Neural cell (in vitro differentiated cells): ENCODE results near the gene OPRM1. TPM values are rescaled to one million over a fixed set of nuclear protein-coding genes. Genes with fewer than 3 reads are reported as not detected.

ENCODE experiments used
- H2AFZ ChIP-seq: fragments of 200-600, 300-800 bp; sonication (generic), shearing (Covaris generic); 2 replicates; pipeline ENCODE4 v1.6.0; 2014; ENCODE audit warnings: low read depth, mild to moderate bottlenecking, antibody characterized with exemption, low read length, moderate library complexity
- H3F3A ChIP-seq: fragments of 200-600 bp; shearing (Covaris generic); 2 replicates; pipeline ENCODE4 v1.6.1; 2016; ENCODE audit warnings: mild to moderate bottlenecking, moderate library complexity, mixed read lengths, antibody characterized with exemption, low read length; ENCODE audit not compliant: insufficient read depth, poor library complexity, severe bottlenecking
- H3K27ac ChIP-seq: fragments of 200-600, 300-800 bp; sonication (generic), shearing (Covaris generic); 2 replicates; pipeline ENCODE4 v1.5.1; 2014; ENCODE audit warnings: mild to moderate bottlenecking, low read length, moderate library complexity
- H3K27me3 ChIP-seq: fragments of 300-800, 200-600 bp; sonication (generic), shearing (Covaris generic); 2 replicates; pipeline ENCODE4 v1.6.0; 2014; ENCODE audit warnings: mild to moderate bottlenecking, low read depth, low read length, moderate library complexity; ENCODE audit not compliant: insufficient read depth
- H3K36me3 ChIP-seq: fragments of 300-800, 200-600 bp; sonication (generic), shearing (Covaris generic); 2 replicates; pipeline ENCODE4 v1.5.1; 2014; ENCODE audit warnings: mild to moderate bottlenecking, antibody characterized with exemption, low read length, moderate library complexity; ENCODE audit not compliant: insufficient read depth
- H3K4me2 ChIP-seq: fragments of 300-800, 200-600 bp; sonication (generic), shearing (Covaris generic); 2 replicates; pipeline ENCODE4 v1.6.0; 2014; ENCODE audit warnings: mild to moderate bottlenecking, low read length
- H3K4me3 ChIP-seq: fragments of 300-800, 200-600 bp; sonication (generic), shearing (Covaris generic); 2 replicates; pipeline ENCODE4 v1.5.1; 2014; ENCODE audit warnings: mild to moderate bottlenecking, low read length, moderate library complexity
- H3K79me2 ChIP-seq: fragments of 200-600 bp; shearing (Covaris generic); replicated peaks from 2 replicates; pipeline ENCODE4 v1.6.0; 2014; ENCODE audit warnings: mild to moderate bottlenecking, low read length, moderate library complexity; ENCODE audit not compliant: insufficient read depth
- H3K9ac ChIP-seq: fragments of 300-800, 200-600 bp; sonication (generic), shearing (Covaris generic); 2 replicates; pipeline ENCODE4 v1.6.1; 2016; ENCODE audit warnings: mild to moderate bottlenecking, low read length, mixed read lengths
- H3K9me2 ChIP-seq: fragments of 200-600 bp; shearing (Covaris generic); 2 replicates; pipeline ENCODE4 v1.6.1; 2016; ENCODE audit warnings: mild to moderate bottlenecking, low read length, mixed read lengths; ENCODE audit not compliant: insufficient read depth
- H3K9me3 ChIP-seq: fragments of 200-600, 300-800 bp; sonication (generic), shearing (Covaris generic); 2 replicates; pipeline ENCODE4 v1.6.1; 2016; ENCODE audit warnings: mild to moderate bottlenecking, mixed run types, low read length, moderate library complexity, mixed read lengths
- H4K20me1 ChIP-seq: fragments of 200-600 bp; shearing (Covaris generic); 2 replicates; pipeline ENCODE4 v1.6.1; 2016; ENCODE audit warnings: mild to moderate bottlenecking, mixed run types; ENCODE audit not compliant: insufficient read depth
- EP300 ChIP-seq: fragments of 450-650 bp; conservative IDR thresholded peaks from 2 replicates; pipeline ENCODE4 v1.6.1; 2014; ENCODE audit warnings: antibody characterized with exemption, mild to moderate bottlenecking, moderate library complexity; ENCODE audit not compliant: poor library complexity, severe bottlenecking
- EZH2 ChIP-seq: fragments of 200-600, 300-800 bp; shearing (Covaris generic), sonication (generic); IDR thresholded peaks from 2 replicates; pipeline ENCODE4 v1.6.1; 2014; ENCODE audit warnings: antibody characterized with exemption, low read length, borderline replicate concordance, mild to moderate bottlenecking; ENCODE audit not compliant: insufficient read depth, poor library complexity, severe bottlenecking
- MXI1 ChIP-seq: fragments of 450-650 bp; conservative IDR thresholded peaks from 2 replicates; pipeline ENCODE4 v1.6.1; 2014; ENCODE audit warnings: antibody characterized with exemption, mild to moderate bottlenecking; ENCODE audit not compliant: poor library complexity, severe bottlenecking
- POLR2AphosphoS5 ChIP-seq: IDR thresholded peaks from 2 replicates; pipeline ENCODE4 v1.6.1; 2012
- RAD21 ChIP-seq: fragments of 450-650 bp; conservative IDR thresholded peaks from 2 replicates; pipeline ENCODE4 v1.6.1; 2014; ENCODE audit warnings: antibody characterized with exemption, mild to moderate bottlenecking, moderate library complexity
- SMC3 ChIP-seq: fragments of 450-650 bp; conservative IDR thresholded peaks from 2 replicates; pipeline ENCODE4 v1.6.1; 2014; ENCODE audit warnings: antibody characterized with exemption, mild to moderate bottlenecking, moderate library complexity; ENCODE audit not compliant: poor library complexity
- TAF1 ChIP-seq: IDR thresholded peaks from 2 replicates; pipeline ENCODE4 v1.6.1; 2012; ENCODE audit warnings: low read depth
- polyA plus RNA-seq: library from polyadenylated mRNA; depleted of rRNA; stranded (reverse); fragments of >200 nt; gene quantifications from 2 replicates; pipeline ENCODE4 v1.2.3, GENCODE V29; 2014
- TF ChIP-seq, protein P1 (sequence below): IDR thresholded peaks from 2 replicates; pipeline ENCODE4 v1.6.1; 2012; ENCODE audit warnings: borderline replicate concordance
- TF ChIP-seq, protein P2 (sequence below): fragments of 450-650 bp; IDR thresholded peaks from 2 replicates; pipeline ENCODE4 v1.5.1; 2014; ENCODE audit warnings: antibody characterized with exemption, mild to moderate bottlenecking, moderate library complexity; ENCODE audit not compliant: poor library complexity, severe bottlenecking

Gene OPRM1
- polyA plus RNA-seq, 1 donor from 2014 or later: 1.5 TPM

DNA sequence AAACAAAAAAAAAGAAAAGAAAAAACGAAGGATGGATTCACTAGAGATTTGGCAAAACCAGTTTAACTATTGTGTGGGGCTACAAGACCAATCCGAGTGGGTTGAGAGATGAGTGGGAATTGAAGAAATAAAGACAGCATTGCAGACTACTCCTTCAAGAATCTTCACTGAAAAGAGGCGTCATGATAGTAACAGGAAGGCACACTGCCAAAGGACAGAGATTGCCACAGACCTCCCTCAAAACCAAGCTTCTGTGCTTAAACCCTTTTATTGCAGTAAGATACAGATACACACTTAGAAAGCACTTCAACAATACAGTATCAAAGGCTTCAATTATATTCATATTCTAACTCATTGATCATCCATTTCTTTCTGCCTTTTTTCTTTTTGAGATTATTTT is 213.6 kb downstream of the OPRM1 start:
- Histone ChIP-seq H4K20me1 (no peaks in the 10 kb centered on the region), H3K4me3 (no peak overlapping the region), H3K4me2 (no peak overlapping the region), H3K9me2 (no peaks in the 10 kb centered on the region), H3K9ac (no peak overlapping the region), H3K36me3 (no peaks in the 10 kb centered on the region), H3K27me3 (no peaks in the 10 kb centered on the region), H3K9me3 (no peaks in the 10 kb centered on the region), H3K27ac (no peak overlapping the region), H3F3A (no peaks in the 10 kb centered on the region), H3K79me2 (no peaks in the 10 kb centered on the region), H2AFZ (no peak overlapping the region)
- TF ChIP-seq TAF1: no peak

DNA sequence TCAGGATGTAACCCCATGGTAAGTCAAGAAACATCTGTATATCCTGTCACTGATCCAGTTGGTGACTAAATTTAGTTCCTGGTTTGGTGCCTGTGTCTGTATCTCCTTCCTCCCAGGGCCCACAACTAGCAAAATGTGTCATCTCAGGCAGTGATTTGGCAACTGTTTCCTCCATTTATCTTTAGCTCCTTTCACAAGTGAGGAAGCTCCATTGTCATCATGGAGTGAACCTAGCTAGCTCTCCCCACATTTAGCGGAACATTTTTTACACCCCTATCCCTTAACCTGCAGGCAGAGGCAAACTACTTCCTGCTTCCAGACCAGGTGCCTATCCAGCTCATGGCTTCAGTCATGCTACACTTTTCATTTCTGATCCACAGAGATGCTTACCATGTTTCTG is 218.0 kb downstream of the OPRM1 start:
- H3K4me3 ChIP-seq: no peak overlapping the region
- H3F3A ChIP-seq: no peaks in the 10 kb centered on the region
- H3K4me2 ChIP-seq: no peak overlapping the region
- H4K20me1 ChIP-seq: no peaks in the 10 kb centered on the region
- H3K27me3 ChIP-seq: no peaks in the 10 kb centered on the region
- no peaks in the 10 kb centered on the region for H3K79me2 ChIP-seq
- H3K9me2 ChIP-seq: no peaks in the 10 kb centered on the region
- no peak overlapping the region for H3K27ac ChIP-seq
- H3K9me3 ChIP-seq: no peaks in the 10 kb centered on the region
- TF ChIP-seq TAF1 (no peak), POLR2AphosphoS5 (no peak), EP300 (no peak), MXI1 (no peak), RAD21 (no peak), SMC3 (no peak)
- TF ChIP-seq, protein P1, sequence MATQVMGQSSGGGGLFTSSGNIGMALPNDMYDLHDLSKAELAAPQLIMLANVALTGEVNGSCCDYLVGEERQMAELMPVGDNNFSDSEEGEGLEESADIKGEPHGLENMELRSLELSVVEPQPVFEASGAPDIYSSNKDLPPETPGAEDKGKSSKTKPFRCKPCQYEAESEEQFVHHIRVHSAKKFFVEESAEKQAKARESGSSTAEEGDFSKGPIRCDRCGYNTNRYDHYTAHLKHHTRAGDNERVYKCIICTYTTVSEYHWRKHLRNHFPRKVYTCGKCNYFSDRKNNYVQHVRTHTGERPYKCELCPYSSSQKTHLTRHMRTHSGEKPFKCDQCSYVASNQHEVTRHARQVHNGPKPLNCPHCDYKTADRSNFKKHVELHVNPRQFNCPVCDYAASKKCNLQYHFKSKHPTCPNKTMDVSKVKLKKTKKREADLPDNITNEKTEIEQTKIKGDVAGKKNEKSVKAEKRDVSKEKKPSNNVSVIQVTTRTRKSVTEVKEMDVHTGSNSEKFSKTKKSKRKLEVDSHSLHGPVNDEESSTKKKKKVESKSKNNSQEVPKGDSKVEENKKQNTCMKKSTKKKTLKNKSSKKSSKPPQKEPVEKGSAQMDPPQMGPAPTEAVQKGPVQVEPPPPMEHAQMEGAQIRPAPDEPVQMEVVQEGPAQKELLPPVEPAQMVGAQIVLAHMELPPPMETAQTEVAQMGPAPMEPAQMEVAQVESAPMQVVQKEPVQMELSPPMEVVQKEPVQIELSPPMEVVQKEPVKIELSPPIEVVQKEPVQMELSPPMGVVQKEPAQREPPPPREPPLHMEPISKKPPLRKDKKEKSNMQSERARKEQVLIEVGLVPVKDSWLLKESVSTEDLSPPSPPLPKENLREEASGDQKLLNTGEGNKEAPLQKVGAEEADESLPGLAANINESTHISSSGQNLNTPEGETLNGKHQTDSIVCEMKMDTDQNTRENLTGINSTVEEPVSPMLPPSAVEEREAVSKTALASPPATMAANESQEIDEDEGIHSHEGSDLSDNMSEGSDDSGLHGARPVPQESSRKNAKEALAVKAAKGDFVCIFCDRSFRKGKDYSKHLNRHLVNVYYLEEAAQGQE: no peak
- TF ChIP-seq, protein P2, sequence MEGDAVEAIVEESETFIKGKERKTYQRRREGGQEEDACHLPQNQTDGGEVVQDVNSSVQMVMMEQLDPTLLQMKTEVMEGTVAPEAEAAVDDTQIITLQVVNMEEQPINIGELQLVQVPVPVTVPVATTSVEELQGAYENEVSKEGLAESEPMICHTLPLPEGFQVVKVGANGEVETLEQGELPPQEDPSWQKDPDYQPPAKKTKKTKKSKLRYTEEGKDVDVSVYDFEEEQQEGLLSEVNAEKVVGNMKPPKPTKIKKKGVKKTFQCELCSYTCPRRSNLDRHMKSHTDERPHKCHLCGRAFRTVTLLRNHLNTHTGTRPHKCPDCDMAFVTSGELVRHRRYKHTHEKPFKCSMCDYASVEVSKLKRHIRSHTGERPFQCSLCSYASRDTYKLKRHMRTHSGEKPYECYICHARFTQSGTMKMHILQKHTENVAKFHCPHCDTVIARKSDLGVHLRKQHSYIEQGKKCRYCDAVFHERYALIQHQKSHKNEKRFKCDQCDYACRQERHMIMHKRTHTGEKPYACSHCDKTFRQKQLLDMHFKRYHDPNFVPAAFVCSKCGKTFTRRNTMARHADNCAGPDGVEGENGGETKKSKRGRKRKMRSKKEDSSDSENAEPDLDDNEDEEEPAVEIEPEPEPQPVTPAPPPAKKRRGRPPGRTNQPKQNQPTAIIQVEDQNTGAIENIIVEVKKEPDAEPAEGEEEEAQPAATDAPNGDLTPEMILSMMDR: no peak
- H3K36me3 ChIP-seq: no peaks in the 10 kb centered on the region
- no peak overlapping the region for H3K9ac ChIP-seq
- no peak overlapping the region for H2AFZ ChIP-seq

DNA sequence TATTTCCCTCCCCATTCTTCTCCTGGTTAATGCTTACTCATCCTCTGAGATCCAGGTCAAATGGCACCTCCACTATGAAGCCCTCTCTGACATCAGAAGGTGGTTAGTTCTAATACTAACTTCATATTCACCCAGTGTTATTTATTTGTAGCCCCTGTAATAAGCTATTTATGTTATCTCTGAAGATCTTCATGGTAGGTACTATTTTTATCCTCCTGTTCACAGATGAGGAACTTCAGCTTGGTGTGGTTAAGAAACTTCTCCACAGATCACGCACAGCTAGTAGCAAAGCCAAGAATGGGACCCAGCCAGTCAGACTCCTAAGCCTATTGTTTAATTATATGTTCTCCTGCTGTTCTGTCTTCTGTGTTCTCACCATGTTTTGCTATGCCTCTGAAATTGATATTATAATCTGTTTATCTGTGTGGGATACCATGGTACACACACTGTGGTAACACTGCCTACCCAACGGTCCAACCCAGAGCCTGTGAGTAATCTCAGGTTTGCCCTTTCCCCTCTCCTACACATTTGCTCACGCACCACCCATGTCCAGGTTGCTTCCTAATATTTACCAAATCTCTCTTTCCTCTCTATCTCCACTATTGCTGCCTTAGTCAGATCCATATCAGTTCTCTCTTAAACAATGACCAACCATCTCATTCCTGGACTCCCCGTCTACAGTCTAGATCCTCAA is 219.2 kb downstream of the OPRM1 start:
- TF ChIP-seq, protein P1: no peak
- TF ChIP-seq EZH2 (no peak), MXI1 (no peak), SMC3 (no peak), RAD21 (no peak), EP300 (no peak), TAF1 (no peak), POLR2AphosphoS5 (no peak)
- TF ChIP-seq, protein P2: no peak
- Histone ChIP-seq H3F3A (no peaks in the 10 kb centered on the region), H2AFZ (no peak overlapping the region), H3K9me2 (no peaks in the 10 kb centered on the region), H3K27ac (no peak overlapping the region), H3K9ac (no peak overlapping the region), H3K79me2 (no peaks in the 10 kb centered on the region), H3K36me3 (no peaks in the 10 kb centered on the region), H3K9me3 (no peaks in the 10 kb centered on the region), H3K4me2 (no peak overlapping the region), H4K20me1 (no peaks in the 10 kb centered on the region), H3K27me3 (no peaks in the 10 kb centered on the region), H3K4me3 (no peak overlapping the region)
